Chondrocyte (in vitro differentiated cells): ENCODE measurements around the gene SLC6A4. TPM values are rescaled to one million over a fixed set of nuclear protein-coding genes. Genes with fewer than 3 reads are reported as not detected.

Experiments
- DNase-seq: peaks from one replicate; pipeline ENCODE4 v3.0.0; 2021; ENCODE audit warnings: mixed read lengths, low spot score
- H3K27ac Mint-ChIP-seq: one replicate; pipeline ENCODE4 v1.8.0; 2021; ENCODE audit warnings: mild to moderate bottlenecking, moderate library complexity, mixed read lengths; ENCODE audit not compliant: unreplicated experiment
- H3K27me3 Mint-ChIP-seq: 2 replicates; pipeline ENCODE4 v1.8.0; 2021; ENCODE audit warnings: low read depth, mixed read lengths
- H3K36me3 Mint-ChIP-seq: 2 replicates; pipeline ENCODE4 v1.8.0; 2021; ENCODE audit warnings: low read depth, mixed read lengths
- H3K4me1 Mint-ChIP-seq: 2 replicates; pipeline ENCODE4 v1.8.0; 2021; ENCODE audit warnings: low read depth, mild to moderate bottlenecking, mixed read lengths
- H3K4me3 Mint-ChIP-seq: one replicate; pipeline ENCODE4 v1.8.0; 2021; ENCODE audit warnings: mild to moderate bottlenecking, moderate library complexity, mixed read lengths; ENCODE audit not compliant: unreplicated experiment
- H3K9me3 Mint-ChIP-seq: 2 replicates; pipeline ENCODE4 v1.8.0; 2021; ENCODE audit warnings: low read depth, mixed read lengths
- CTCF ChIP-seq: fragments of 200-600 bp; sonication (generic); IDR thresholded peaks from 2 replicates; pipeline ENCODE4 v1.5.0; 2021; ENCODE audit warnings: antibody characterized with exemption, mild to moderate bottlenecking, moderate library complexity
- total RNA-seq: library from RNA; stranded (reverse); gene quantifications from 3 replicates; pipeline ENCODE4 v1.2.1, GENCODE V29; 2021

SLC6A4 gene
- total RNA-seq, 1 donor from 2014 or later: not detected

DNA sequence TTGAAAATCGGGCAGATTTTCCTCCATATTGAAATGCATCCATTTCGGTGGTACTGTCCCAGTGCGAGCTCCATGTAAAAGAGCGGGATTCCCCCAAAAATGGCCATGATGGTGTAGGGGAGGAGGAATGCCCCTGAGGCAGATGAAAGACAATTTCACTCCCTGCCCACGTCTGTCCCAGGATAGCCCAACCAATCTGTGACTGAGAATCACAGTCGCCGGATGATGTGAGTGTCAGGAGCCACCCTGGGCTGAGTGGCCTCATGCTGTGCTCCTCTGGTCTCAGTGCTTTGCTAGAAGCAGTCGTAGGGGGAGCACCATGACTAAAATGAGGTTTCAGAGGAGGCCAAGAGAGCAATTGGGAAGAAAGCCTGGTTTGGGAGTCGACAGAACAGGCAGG lies 16.7 kb downstream of the SLC6A4 start:
- no peak for TF ChIP-seq CTCF

DNA sequence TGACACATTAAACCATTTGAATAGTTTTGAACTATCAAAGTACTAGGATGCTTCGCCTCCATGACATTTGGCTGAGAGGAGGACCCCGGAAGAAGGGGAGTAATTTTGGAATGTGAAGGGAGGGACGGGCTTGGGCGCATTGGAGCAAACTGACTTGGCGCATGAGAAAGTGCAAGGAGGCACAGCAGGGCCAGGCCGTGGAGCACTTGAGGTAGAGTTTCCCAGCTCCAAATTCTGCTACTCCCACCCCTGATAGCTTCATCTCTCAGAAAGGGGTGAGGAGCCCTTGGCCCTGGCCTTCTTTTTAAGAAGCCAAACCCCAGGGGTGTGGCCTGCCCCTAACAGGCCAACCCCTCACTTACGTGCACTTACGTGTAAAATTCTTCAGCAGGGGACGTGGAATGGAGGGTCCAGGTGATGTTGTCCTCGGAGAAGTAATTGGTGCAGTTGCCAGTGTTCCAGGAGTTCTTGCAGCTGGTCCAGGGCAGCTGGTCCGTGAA lies 17.7 kb downstream of the SLC6A4 start:
- Mint-ChIP-seq H3K9me3 (no peaks in the 10 kb centered on the region), H3K36me3 (no peaks in the 10 kb centered on the region), H3K27me3 (peaks cover 7% of the 10 kb centered on the region), H3K27ac (no peak overlapping the region), H3K4me3 (no peak overlapping the region), H3K4me1 (no peaks in the 10 kb centered on the region)
- TF ChIP-seq CTCF: no peak
- DNase-seq: no peak

More for the DNA sequence above, 16.7 kb downstream of the SLC6A4 start:
- Mint-ChIP-seq H3K27me3 (peaks cover 7% of the 10 kb centered on the region), H3K27ac (no peak overlapping the region), H3K9me3 (no peaks in the 10 kb centered on the region), H3K36me3 (no peaks in the 10 kb centered on the region), H3K4me1 (no peaks in the 10 kb centered on the region), H3K4me3 (no peak overlapping the region)
- DNase-seq: no peak

DNA sequence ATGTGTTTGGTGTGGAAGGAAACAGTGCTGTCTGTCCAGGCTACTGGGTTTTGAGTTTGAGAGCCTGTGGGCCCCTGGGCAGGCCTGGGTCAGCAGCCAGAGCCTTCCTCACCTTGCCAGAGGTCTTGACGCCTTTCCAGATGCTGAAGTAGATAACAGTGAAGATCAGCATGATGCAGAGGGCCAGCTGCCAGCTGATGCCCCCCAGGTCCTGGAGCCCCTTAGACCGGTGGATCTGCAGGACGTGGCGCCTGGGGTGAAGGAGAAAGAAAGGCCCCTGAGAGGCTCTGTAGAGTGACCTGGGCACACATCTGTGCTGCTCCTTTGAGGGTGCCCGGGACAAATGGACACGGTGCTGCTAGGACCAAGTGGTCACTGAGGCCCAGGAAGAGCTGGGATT lies 18.4 kb downstream of the SLC6A4 start:
- H3K9me3 Mint-ChIP-seq: no peaks in the 10 kb centered on the region
- DNase-seq: no peak
- H3K36me3 Mint-ChIP-seq: no peaks in the 10 kb centered on the region
- no peak overlapping the region for H3K27ac Mint-ChIP-seq
- no peak overlapping the region for H3K4me3 Mint-ChIP-seq
- H3K27me3 Mint-ChIP-seq: peaks cover 9% of the 10 kb centered on the region
- H3K4me1 Mint-ChIP-seq: no peaks in the 10 kb centered on the region
- TF ChIP-seq CTCF: no peak

DNA sequence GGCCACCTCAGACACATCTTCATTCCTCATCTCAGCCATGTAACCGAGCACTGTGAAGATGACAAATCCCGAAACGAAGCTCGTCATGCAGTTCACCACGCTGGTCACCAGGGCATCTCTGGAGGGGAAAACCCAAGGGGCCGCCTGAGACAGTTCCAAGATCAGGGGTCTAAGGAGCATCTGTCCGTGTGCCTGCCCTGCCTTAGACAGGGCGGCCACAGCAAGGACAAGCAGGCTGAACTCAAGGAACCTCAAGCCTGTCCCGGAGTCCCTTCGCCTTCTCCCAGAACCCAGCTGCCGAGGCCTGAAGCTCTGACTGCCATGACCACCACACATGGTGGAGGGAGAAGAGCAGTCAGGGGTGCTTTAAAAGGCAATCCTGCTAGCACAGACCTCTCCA lies 22.7 kb downstream of the SLC6A4 start:
- Mint-ChIP-seq H3K27me3 (peaks cover 1% of the 10 kb centered on the region), H3K4me3 (no peak overlapping the region), H3K9me3 (no peaks in the 10 kb centered on the region), H3K27ac (no peak overlapping the region), H3K4me1 (no peaks in the 10 kb centered on the region), H3K36me3 (no peaks in the 10 kb centered on the region)
- no peak for DNase-seq
- TF ChIP-seq CTCF: no peak

DNA sequence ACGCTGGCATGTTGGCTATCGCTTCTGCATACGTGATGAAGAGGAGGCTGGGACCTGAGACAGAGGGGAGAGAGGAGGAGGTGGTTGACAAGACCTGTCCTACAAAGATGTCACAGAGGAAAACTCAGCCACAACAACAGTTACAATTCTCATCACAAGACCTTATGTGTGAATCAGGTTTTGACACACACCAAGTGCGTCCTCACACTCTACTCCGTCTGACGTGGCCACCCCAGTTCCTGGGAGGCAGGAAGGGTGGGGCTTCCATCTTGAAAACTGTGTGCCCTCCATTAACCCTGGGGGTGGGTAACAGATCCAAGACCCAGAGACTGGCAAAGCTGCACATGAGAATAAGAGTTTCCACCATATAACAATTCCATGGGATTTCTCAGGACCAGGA lies 24.1 kb downstream of the SLC6A4 start:
- no peak for DNase-seq
- Mint-ChIP-seq H3K27me3 (peaks cover 1% of the 10 kb centered on the region), H3K9me3 (no peaks in the 10 kb centered on the region), H3K4me1 (no peaks in the 10 kb centered on the region), H3K4me3 (no peak overlapping the region), H3K27ac (no peak overlapping the region), H3K36me3 (no peaks in the 10 kb centered on the region)
- no peak for TF ChIP-seq CTCF
